Measurements from ENCODE around the gene BAHCC1.
A peak's percentile ranks its signal among the peaks of the same experiment; 100 is the strongest.

The BAHCC1 gene

GRCh38 chr17:81445642-81446503 lies 50.6 kb downstream of the BAHCC1 start:
- peak; percentile 49 for DNase-seq

GRCh38 chr17:81447331-81447933 lies 52.2 kb downstream of the BAHCC1 start:
- no peak for DNase-seq

GRCh38 chr17:81448442-81448841 lies 53.2 kb downstream of the BAHCC1 start:
- no peak for DNase-seq

- DNase-seq = no peak
Observed at GRCh38 chr17:81448950-81449349, 53.7 kb downstream of the BAHCC1 start.

- DNase-seq = no peak
Observed at GRCh38 chr17:81449351-81449750, 54.1 kb downstream of the BAHCC1 start.

GRCh38 chr17:81451823-81452222 lies 56.6 kb downstream of the BAHCC1 start:
- DNase-seq = no peak

- DNase-seq = no peak
Observed at GRCh38 chr17:81452551-81452950, 57.3 kb downstream of the BAHCC1 start.

GRCh38 chr17:81453076-81453475 lies 57.8 kb downstream of the BAHCC1 start:
- no peak for DNase-seq

- DNase-seq = no peak
Observed at GRCh38 chr17:81453712-81454111, 58.5 kb downstream of the BAHCC1 start.

- no peak for DNase-seq
Observed at GRCh38 chr17:81454473-81454872, 59.2 kb downstream of the BAHCC1 start.

- no peak for DNase-seq
Observed at GRCh38 chr17:81455387-81455786, 60.1 kb downstream of the BAHCC1 start.

- no peak for DNase-seq
Observed at GRCh38 chr17:81456091-81456490, 60.8 kb downstream of the BAHCC1 start.

GRCh38 chr17:81456798-81457197 lies 61.5 kb downstream of the BAHCC1 start:
- no peak for DNase-seq

- no peak for DNase-seq
Observed at GRCh38 chr17:81457401-81457800, 62.1 kb downstream of the BAHCC1 start.

- DNase-seq = no peak
Observed at GRCh38 chr17:81457917-81458555, 62.8 kb downstream of the BAHCC1 start.

- no peak for DNase-seq
Observed at GRCh38 chr17:81458628-81459027, 63.4 kb downstream of the BAHCC1 start.

- no peak for DNase-seq
Observed at GRCh38 chr17:81459224-81459623, 64.0 kb downstream of the BAHCC1 start.

- no peak for DNase-seq
Observed at GRCh38 chr17:81459864-81460263, 64.6 kb downstream of the BAHCC1 start.

- DNase-seq = no peak
Observed at GRCh38 chr17:81460856-81461460, 65.7 kb downstream of the BAHCC1 start.

GRCh38 chr17:81461607-81462500 lies 66.6 kb downstream of the BAHCC1 start:
- DNase-seq = no peak

- no peak for DNase-seq
Observed at GRCh38 chr17:81462506-81463125, 67.4 kb downstream of the BAHCC1 start.

GRCh38 chr17:81463506-81463905 lies 68.2 kb downstream of the BAHCC1 start:
- DNase-seq = no peak
